Dedifferentiated amniotic fluid mesenchymal stem cell (primary cell): Measurements from ENCODE around the gene SMAD9.
"Not testable (repeated sequence)": the region's sequence is repeated elsewhere in the genome, so short reads cannot be mapped to it uniquely, and the experiment has no call there.

ENCODE experiments used
- DNase-seq: peaks from one replicate; pipeline ENCODE4 v3.0.0-alpha.2; 2016; ENCODE audit errors: extremely low spot score

Gene SMAD9

GRCh38 chr13:36912369-36912768 is 7.7 kb downstream of the SMAD9 start:
- no peak for DNase-seq

GRCh38 chr13:36910545-36910944 is 9.5 kb downstream of the SMAD9 start:
- no peak for DNase-seq

GRCh38 chr13:36907821-36908220 is 12.2 kb downstream of the SMAD9 start:
- DNase-seq = no peak

GRCh38 chr13:36907266-36907665 is 12.8 kb downstream of the SMAD9 start:
- DNase-seq = no peak

- DNase-seq = no peak
Observed at GRCh38 chr13:36905944-36906343, 14.1 kb downstream of the SMAD9 start.

- DNase-seq = no peak
Observed at GRCh38 chr13:36903925-36904595, 16.0 kb downstream of the SMAD9 start.

GRCh38 chr13:36897054-36897616 is 22.9 kb downstream of the SMAD9 start:
- no peak for DNase-seq

- DNase-seq = peak; percentile 32
Observed at GRCh38 chr13:36891752-36892151, 28.3 kb downstream of the SMAD9 start.

- DNase-seq = no peak
Observed at GRCh38 chr13:36888645-36889044, 31.4 kb downstream of the SMAD9 start.

GRCh38 chr13:36887758-36888521 is 32.1 kb downstream of the SMAD9 start:
- DNase-seq = no peak

GRCh38 chr13:36885901-36886300 is 34.1 kb downstream of the SMAD9 start:
- DNase-seq = no peak

GRCh38 chr13:36884235-36884634 is 35.8 kb downstream of the SMAD9 start:
- no peak for DNase-seq

GRCh38 chr13:36883824-36884223 is 36.2 kb downstream of the SMAD9 start:
- DNase-seq = no peak

- DNase-seq = not testable (repeated sequence)
Observed at GRCh38 chr13:36883392-36883791, 36.6 kb downstream of the SMAD9 start.

GRCh38 chr13:36882829-36883390 is 37.1 kb downstream of the SMAD9 start:
- no peak for DNase-seq

GRCh38 chr13:36880961-36881360 is 39.1 kb downstream of the SMAD9 start:
- no peak for DNase-seq

- no peak for DNase-seq
Observed at GRCh38 chr13:36879218-36879938, 40.7 kb downstream of the SMAD9 start.

GRCh38 chr13:36875961-36876360 is 44.1 kb downstream of the SMAD9 start:
- no peak for DNase-seq

- no peak for DNase-seq
Observed at GRCh38 chr13:36875431-36875830, 44.6 kb downstream of the SMAD9 start.

GRCh38 chr13:36872621-36873020 is 47.4 kb downstream of the SMAD9 start:
- DNase-seq = no peak

- DNase-seq = no peak
Observed at GRCh38 chr13:36870050-36870692, 49.9 kb downstream of the SMAD9 start.

- DNase-seq = no peak
Observed at GRCh38 chr13:36866232-36866631, 53.8 kb downstream of the SMAD9 start.
